HFF-Myc (cell line): ENCODE data around the gene UGT1A9.

Experiments
- DNase-seq: peaks from one replicate; pipeline ENCODE4 v3.0.0-alpha.2; 2011; ENCODE audit warnings: low read depth; ENCODE audit errors: extremely low read depth
- H3K4me3 ChIP-seq: replicated peaks from 2 replicates; pipeline ENCODE4 v1.5.1; 2011; ENCODE audit warnings: low read depth, mild to moderate bottlenecking, control low read depth, low read length
- CTCF ChIP-seq: IDR thresholded peaks from 2 replicates; pipeline ENCODE4 v1.5.1; 2012; ENCODE audit warnings: mild to moderate bottlenecking, low read depth, low read length, control low read depth; ENCODE audit errors: missing control alignments

The UGT1A9 gene

GRCh38 chr2:233801357-233802131, 129.8 kb downstream of the UGT1A9 start:
- DNase-seq: peak; percentile 6
- H3K4me3 ChIP-seq: no peak overlapping the region
- no peak for TF ChIP-seq CTCF

GRCh38 chr2:233802132-233802815, 130.6 kb downstream of the UGT1A9 start:
- no peak for TF ChIP-seq CTCF
- DNase-seq: no peak
- no peak overlapping the region for H3K4me3 ChIP-seq

GRCh38 chr2:233803292-233803911, 131.7 kb downstream of the UGT1A9 start:
- no peak for TF ChIP-seq CTCF
- DNase-seq: no peak
- H3K4me3 ChIP-seq: no peak overlapping the region

GRCh38 chr2:233803994-233804393, 132.3 kb downstream of the UGT1A9 start:
- TF ChIP-seq CTCF: no peak
- H3K4me3 ChIP-seq: no peak overlapping the region
- DNase-seq: no peak

GRCh38 chr2:233807215-233807865, 135.6 kb downstream of the UGT1A9 start:
- DNase-seq: no peak
- no peak overlapping the region for H3K4me3 ChIP-seq
- peak; percentile 14 for TF ChIP-seq CTCF

GRCh38 chr2:233807966-233808935, 136.6 kb downstream of the UGT1A9 start:
- no peak overlapping the region for H3K4me3 ChIP-seq
- no peak for DNase-seq
- no peak for TF ChIP-seq CTCF
